HG02885 (cell line): ENCODE data around the gene MCIDAS.

Experiments used
- ATAC-seq: cut with Tn5 transposase; IDR thresholded peaks from one replicate; pipeline ENCODE4 v1.9.1; 2021; ENCODE audit warnings: mild to moderate bottlenecking; ENCODE audit not compliant: unreplicated experiment, poor library complexity

Gene MCIDAS

DNA sequence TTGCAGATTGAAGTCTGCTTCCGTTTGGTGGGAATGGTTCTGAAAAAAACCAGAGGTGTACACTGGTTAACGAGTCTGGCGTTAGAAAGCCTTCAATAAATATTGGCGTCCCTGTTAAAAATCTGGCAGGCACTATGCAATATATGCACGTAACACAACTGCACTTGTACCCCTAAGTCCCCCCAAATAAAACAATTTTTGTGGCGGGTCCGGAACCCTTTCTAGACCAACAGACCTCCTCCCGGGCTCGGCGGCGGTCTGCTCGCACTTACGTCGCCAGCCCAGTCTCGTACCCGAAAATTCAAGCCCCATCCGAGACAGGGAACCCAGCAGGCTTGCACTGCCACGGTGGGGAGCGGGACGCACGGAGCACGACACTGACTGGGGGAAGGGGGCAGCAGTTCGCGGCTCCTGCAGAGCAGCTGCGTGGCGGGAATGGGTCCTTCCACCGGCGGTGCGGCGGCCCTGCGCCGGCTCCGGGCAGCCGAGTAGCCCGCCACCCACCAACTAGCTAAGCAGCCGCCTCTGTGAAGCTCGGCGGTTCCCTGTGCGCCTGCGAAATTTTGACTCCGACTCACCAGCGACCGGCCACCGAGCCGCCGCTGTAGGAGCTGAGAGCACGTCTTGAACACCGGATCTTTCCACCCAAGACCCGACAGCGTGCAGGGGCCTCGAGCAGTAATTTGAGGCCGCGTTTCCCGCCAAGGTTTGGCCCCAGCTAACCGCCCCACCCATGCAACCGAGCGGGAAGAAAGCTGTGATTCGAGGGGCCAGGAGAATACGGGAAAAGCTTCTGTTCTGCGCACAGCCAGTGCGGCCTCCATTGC is 3.9 kb downstream of the MCIDAS start:
- ATAC-seq = no peak

DNA sequence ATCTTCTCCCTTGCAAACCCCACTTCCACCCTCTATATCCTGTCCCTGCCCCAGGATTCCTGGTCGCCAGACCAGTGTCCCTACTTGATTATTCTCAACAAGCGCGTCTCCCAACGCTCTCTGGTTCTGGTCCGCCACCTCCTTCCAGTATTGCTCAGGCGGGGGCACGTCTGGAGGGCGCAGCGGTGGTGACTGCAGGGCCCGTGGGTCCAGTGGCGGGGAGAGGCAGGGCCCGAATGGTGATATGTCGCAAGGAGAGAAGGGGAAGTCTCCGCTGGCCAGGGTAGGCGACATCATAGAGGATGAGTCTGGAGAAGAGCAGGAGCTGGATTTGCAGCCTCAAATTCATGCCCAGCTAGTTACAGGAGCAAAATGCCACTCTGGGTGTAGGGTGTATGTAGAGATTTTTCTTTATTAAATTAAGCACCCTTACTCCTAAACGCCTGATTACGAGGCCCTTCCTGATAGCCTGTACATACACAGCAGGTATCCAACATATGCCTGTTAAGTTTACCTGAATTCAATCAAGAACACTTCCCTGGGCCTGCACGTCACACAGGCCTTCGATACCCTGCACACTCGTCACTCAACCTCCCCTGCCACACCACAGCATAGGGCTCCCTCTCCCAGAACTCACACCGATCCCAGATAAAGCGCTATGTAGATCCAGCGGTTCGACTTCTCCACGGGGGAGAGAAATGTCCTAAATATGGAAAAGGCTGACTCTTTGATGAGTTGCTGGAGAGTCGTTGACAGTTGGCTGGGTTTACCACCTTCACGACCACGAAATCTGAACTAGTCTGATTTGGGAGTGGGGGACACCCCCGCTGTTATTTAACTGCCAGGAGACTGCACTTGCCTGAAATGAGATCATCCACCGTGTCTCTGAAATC is 4.8 kb downstream of the MCIDAS start:
- no peak for ATAC-seq

DNA sequence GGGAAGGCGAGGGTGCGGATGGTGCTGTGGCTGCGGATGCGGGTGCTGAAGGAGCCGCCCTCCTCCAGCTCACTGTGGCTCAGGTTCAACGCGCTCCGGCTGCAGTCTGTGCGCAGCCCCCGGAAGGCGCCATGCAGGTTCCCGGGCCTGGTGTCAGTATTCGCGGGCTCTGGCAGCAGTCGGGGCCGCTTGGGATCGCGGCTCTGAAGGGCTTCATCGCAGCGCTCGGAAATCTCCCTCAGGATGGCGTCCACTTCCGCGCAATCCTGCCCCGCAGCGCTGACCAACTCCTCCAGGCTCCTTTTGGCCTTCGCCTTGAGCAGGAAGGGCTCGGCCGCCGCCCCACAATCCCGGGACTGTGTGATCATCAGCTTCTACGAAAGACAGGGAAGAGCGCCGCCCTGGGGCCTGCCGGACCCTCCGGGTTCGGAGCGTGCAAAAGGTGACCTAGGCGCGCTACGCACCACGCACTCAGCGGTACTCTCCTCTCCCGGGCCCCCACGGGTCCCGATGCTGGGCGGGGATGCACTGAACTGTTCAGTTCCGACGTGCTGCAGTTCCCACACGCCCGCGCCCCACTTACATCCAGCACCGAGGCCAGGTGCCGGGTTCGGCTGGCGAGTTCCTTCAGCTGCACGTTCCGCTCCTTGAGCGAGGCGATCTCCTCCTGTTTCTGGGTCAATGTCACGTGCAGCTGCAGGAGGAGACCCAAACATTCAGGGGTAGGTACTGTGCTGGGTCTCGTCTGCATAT is 6.5 kb downstream of the MCIDAS start:
- ATAC-seq = no peak

DNA sequence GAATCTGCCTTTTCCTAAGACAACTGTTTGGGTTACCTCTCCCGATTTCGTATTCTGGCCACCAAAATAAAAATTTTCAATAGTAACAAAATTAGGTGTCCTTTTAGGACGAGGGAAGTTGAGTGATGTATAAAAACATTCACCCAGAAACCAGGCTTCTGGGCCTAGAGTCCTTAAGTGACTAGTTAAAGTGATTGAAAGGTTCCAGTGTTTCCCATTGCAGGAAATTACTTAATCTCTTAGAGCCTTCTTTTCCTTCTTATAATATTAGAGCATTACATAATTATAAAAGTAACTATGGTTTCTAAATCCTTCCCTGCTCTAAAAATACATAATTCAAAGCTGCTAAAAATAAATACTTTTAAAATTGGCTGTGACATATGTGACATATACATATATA is 7.3 kb downstream of the MCIDAS start:
- ATAC-seq = no peak

DNA sequence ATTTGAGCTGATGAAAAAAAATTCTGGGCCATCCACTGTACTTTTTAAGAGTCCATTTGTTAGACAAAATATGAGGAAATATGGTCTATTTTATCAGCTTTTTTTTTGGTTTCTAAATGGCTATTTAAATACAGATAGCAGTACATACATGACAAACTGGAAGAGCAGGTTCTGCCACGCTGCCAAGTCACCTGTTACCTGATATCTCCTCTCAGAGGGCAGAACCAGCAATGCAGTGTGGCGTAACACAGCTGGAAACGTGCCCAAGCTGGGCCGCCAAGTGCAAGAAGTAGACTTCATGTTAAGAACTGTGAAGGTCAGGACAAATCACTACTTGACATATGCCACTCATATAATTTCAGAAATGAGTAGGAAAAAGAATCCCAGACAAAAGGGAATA is 8.1 kb downstream of the MCIDAS start:
- no peak for ATAC-seq

DNA sequence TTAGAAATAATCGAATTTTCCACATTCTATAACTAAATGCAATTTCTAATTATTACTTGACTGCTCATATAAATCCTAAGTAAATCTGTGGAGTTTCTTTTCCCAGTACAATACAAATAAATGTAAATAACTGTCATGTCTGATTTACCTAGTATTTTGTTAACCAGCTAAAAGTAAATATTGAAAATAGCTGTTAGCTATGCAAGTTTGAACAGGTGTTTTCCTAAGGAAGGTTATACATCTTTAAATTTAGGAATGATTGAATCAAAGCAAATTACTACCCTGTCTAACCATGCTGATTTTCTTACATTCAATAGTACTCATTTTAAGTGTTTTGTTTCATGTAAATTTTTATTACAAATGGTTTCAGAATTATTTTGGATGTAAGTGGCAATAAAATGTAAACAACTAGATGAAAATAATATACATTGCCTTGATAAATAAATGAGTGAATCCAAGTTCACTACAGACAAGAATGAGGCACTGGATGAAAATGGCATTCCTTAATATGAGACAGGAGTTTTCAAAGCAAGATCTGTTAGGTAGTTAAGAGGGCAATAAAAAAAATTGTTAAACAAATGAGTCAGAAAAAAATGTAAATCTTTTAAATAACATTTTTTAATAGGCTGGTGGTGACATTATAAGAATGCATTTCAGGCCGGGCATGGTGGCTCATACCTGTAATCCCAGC is 15.8 kb downstream of the MCIDAS start:
- ATAC-seq = no peak

DNA sequence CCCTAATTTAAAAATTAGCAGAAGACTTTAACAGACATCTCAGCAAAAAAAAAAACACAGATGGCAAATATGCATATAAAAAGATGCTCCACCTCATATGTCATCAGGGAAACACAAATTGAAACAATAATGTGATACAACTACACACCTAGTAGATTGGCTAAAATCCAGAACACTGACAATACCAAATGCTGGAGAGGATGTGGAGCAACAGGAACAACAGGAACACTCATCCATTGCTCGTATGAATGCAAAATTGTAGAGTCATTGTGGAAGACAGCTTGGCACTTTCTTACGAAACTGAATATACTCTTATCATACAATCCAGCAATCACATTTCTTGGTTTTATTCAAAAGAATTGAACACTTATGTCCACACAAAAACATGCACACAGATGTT is 22.1 kb downstream of the MCIDAS start:
- no peak for ATAC-seq

DNA sequence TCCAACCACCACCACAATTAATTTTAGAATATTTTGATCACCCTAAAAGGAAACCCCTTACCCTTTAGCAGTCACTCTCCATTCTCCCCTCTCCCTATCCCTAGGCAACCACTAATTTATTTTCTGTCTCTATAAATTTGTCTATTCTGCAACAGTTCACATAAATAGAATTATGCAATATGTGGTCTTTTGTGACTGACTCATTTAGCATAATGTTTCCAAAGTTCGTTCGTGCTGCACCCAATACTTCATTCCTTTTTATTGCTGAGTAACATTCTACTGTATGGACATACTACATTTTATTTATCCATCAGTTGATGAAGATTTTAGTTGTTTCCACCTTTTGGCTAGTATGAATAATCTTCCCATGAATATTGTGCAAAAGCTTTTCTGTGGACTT is 36.0 kb downstream of the MCIDAS start:
- no peak for ATAC-seq

DNA sequence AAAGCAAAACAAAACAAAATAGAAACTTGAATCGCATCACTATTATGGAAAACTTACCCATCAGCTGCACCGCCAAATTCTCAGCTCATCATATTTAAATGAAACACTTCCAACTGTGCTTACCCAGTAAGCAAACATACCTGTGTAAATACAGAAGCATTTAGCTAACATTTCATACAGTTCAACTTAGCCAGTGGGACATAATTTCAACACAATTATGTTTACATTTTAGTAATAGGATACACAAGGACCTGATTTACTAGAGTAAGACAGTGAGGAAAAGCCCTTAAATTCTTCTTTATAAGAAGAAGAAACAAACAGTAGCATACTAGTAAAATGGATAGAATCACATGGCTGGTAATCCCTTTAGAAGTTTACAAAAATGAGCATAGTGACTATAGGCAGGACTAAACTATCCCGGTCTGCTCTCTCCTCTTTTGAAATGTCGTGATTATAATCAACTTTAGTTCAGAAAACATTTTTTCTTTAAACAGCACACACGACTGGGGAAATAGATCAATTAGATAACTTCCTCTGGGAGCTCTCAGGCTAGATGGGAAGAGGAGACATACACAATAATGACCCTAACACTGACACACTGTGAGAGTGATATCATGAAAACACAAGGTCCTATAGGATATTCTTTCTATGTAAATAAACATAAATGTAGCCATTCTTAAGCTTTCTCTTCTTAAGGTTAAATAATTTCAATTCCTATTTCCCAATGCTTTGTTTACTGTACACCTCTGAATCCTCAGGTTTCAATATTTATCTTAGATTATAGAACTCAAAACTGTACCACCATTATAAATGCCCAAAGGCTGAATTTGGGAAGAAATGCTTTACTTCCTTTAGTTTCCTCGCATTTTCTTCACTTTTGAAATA is 38.2 kb downstream of the MCIDAS start:
- no peak for ATAC-seq

DNA sequence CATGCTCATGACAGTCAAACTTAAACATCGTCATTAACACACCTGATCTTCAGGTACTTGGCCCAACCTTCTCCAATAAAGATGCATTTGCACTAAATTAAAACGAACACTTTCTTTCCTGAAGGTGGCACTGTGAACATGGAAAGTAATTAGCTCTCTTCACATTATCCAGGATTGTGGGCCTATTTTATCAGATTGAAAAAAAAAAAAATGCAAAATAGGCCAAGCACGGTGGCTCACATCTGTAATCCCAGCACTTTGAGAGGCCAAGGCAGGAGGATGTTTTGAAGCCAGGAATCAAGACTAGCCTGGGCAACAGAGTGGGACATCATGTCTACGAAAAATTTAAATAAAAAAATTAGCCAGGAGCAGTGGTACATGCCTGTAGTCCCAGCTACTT is 39.7 kb downstream of the MCIDAS start:
- ATAC-seq = no peak

DNA sequence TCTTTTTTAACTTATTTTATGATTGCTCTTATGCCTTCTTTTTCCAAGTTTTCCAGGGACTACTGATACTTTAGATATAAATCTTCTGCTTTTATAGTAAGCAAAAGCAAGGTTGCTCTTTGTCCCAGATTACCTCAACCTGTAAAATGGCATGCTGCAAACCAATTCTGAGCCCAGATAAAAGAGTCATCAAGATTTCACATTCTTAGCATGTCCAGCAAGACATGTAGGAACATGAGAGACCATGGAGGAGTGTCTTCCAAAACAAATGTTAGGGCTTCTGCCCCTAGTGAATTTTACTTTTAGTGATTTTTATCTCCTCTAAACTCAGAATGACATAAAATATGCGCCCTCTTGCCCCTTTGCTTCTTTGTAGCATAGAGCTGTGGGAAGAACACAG is 47.1 kb downstream of the MCIDAS start:
- ATAC-seq = no peak

DNA sequence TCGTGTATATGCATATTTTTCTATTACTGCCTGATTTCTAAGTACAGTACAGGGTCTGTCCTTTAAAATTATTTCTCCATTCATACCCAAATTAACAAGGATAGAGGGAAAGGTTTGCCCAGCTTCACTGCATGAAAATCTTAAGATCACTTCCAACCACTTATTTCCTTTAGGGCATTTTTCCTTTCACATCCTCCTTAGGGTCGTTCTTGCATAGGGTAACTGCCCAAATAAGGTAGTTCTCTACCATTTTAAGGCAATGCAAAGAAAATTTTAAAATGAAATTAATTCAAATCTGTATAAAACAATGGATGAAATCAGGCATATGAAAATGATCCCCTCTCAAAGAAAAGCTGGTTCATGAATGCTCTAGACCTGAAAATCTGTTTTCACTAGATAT is 50.0 kb downstream of the MCIDAS start:
- no peak for ATAC-seq

DNA sequence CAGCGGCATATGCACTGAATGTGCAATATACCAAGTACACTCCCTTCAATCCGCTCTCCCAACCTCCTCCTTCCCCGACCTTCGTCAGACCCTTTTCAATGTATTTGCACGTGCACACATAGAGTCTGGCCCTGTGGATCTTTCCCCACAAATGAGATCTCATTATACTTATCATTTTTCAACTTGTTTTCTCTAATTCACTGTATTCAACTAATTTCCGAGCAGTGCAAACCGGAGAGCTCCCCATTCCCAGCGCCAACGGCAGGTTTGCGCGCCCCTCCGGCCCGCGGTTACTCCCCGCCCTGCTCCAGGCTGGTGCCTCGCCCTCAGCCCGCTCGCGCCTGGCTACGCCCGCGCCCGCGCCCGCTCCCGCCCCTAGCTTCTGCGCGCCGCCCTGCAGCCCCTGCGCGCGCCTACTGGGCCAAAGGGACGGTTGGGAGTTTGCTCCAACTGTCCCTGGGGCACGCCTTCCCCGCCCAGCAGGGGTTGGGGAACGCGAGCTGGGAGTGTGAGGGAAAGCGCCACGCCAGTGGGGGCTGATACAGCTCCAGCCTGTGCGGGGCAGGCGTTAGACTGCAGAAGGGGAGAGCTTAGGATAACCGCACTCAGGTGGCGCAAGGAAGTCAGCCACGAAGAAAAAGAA is 50.8 kb downstream of the MCIDAS start:
- ATAC-seq = no peak

DNA sequence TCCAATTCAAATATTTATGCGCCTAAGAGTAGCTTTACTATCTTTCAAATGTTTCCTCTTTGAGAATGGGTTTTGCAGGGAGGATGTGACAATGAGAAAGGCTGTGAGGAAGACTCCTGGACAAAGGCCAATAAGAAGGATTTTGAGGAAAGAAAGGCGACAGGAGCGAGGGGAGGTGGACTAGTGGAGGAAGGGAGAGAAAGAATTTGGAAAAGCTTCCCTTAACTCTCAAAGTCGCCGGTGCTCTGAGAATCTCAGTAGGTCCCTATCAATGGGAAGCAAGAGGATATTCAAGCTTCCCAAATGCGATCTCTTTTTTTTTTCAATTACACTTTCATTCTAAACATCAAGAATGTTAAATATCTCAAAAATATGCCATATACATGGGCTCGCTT is 51.3 kb downstream of the MCIDAS start:
- ATAC-seq = no peak

DNA sequence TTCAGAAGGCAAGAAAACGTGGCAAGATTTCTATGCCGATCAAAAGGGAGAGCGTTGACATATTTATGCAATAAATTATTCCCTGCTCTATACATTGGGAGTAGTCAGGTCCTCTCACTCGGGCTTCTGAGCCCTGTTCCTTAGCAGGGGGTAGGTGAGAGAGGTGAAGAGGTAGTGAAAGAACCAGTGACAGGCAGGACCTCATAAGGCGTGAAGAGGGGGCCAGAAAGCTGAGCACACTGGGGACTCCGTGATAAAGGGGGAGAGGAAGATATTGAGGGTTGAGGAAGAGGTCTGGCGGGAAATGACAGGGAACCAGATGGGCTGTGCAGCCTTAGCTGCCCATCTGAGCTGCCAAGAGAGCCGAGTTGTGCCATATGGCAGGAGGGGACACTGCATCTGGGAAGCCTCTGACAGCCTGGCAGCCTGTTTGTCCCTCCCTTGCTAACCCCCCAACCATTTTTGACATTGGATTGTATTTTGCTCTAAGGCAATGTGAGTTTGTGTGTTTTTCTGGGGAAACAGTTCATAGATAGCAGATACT is 53.4 kb downstream of the MCIDAS start:
- ATAC-seq = peak; percentile 3

DNA sequence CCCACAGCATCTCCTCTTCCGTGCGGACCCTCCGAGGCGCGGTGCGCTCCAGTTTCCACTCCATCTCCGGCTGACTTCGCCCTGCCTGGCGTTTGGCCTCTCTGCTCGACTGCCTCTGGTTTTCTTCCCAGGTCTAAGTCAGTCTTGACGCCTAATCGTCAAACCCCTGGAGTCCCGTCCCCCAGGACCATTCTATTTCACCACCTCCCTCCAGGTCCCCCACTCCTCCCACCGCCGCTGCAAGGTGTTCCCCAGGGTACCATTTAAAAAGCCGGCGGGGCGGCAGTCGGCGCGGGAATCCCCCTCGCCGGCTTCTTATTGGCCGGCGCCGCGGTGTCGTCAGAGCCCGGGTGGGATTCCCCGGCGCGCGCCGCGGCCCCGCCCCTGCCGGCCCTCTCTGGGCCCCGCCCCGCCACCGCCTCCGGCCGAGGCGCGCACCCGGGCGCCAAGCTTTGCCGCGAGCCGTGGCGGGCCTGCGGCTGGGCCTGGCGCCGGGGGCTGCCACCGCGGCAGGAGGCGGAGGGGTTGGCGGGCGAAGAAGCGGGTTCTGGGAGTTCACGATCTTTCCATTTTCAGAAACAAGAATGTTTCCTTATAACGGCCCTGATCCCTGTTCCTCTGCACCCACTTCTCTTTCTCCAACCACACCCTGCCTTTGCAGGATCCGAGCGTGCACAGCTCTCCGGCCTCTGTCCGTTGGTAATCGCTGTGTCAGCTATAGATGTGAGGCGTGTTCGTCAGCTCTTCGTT is 54.0 kb downstream of the MCIDAS start, which contains the start of gene CDC20B:
Gene CDC20B, minus strand, starts transcription at position 241 of the 750 bp plus-strand sequence. Its CDS starts 177 bp downstream, at position 64.
- peak; percentile 95 for ATAC-seq

DNA sequence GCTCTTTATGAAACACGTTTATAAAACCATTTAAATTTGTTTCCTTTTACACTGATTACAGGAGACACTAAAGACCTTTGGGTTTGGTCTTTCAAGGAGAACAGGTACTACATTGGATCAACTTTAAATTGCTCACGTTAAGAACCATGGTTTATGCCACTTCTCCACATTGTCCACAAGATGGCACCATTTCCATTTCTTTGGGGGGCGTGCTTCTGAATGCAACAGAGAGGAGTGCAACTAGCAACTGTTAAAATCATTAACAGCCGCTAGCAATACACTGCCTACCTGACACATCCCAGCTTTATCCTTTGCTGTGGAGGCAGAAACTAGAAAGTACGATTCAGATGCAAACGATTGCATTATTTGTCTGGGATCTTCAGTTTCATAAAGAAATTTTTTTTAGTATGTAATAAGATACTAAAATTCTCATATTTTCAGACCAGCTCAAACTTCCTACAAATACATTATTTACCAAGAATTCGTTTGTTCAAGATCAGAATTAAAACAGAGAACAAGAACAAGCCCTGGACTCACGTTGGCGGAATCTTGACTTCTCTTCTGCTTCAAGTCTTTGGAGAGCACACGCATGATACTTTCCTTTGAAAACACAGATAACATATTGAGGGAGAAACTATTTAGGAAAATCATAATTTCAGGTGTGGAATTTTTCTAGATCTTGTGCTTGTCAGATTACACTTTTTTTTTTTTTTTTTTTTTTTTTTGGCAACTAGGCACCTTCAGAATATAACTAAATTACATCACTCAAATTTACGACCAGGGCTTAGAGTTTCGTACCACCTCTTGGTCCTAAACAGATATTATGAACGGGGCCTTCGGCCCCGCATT is 54.8 kb downstream of the MCIDAS start:
- peak; percentile 60 for ATAC-seq
